H7 (cell line): ENCODE data around the gene MAP2K4. TPM values are rescaled to one million over a fixed set of nuclear protein-coding genes. Genes with fewer than 3 reads are reported as not detected.
A peak's percentile ranks its signal among the peaks of the same experiment; 100 is the strongest.

Experiments
- DNase-seq: peaks from one replicate; pipeline ENCODE4 v3.0.0; 2012
- H3K27me3 ChIP-seq: 2 replicates; pipeline ENCODE4 v1.6.0; 2011; ENCODE audit warnings: mild to moderate bottlenecking, low read length; ENCODE audit not compliant: control insufficient read depth, insufficient read depth
- H3K36me3 ChIP-seq: replicated peaks from 2 replicates; pipeline ENCODE4 v1.5.1; 2011; ENCODE audit warnings: low read length; ENCODE audit not compliant: control insufficient read depth, insufficient read depth
- H3K4me3 ChIP-seq: 2 replicates; pipeline ENCODE4 v1.5.1; 2011; ENCODE audit warnings: low read depth, mild to moderate bottlenecking, control low read depth, low read length, moderate library complexity; ENCODE audit not compliant: insufficient read depth
- total RNA-seq: library from RNA; depleted of rRNA; stranded (reverse); fragments of >200 nt; shearing (Covaris generic); gene quantifications from 2 replicates; pipeline ENCODE4 v1.2.3, GENCODE V29; 2014

The MAP2K4 gene
- total RNA-seq, 1 experiment from 2014 or later: 25.6 TPM

DNA sequence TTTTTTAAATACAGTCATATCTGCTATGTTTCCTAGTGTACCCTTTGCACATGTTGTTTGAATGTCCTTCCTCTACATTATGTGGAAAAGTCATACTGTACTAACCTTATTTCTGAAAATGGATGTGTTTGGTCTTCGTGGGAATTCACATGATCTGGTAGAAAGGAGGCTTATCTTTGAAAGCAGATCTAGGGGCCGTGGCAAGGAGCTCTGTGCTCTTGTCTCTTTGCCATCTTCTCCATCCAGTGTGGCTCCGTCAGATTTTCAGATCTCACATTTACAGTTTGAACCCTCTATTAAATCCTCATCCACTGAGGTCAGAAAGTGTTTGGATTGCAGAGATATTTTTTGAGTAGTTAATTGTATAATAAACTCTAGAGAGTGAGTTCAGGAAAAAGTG, 32.9 kb downstream of the MAP2K4 start:
- DNase-seq: no peak
- no peak overlapping the region for H3K4me3 ChIP-seq
- no peaks in the 10 kb centered on the region for H3K36me3 ChIP-seq
- no peaks in the 10 kb centered on the region for H3K27me3 ChIP-seq

DNA sequence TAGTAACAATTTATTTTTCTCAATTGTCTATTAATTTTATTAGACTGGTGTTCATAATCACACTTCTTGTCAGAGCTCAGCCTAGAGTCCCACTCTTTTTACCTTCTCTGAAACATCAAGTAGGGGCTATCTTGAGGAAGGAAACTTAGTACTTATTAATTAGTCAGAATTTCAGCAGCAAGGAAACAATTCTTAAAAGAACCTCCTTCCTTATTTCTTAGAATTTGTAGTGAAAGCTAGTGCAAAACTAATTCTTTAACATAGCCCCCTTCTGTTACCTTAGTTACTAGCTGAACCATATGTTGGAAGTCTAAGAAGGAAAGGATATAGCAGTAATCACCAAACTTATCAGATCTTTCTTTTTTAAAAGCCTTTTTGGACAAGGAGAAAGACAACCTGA, 35.2 kb downstream of the MAP2K4 start:
- no peaks in the 10 kb centered on the region for H3K27me3 ChIP-seq
- no peaks in the 10 kb centered on the region for H3K36me3 ChIP-seq
- H3K4me3 ChIP-seq: no peak overlapping the region
- no peak for DNase-seq

DNA sequence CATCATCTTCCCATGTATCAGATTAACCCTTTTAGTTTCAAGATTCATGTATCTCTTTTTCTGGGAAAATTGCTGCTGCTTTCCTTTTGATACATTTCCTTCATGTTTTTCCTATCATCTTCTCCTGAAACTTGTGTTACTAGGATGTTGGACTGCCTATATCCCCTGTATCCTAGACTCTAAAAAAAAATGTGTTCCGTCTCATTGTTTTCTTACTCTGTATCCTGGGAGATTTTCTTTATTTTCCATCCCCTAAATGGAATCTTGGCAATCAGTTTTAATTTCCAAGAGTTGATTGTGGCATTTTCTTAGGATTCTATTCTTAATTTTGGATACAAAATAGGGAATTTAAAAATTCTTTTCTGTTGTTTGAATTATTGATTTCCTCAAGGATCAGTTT, 36.8 kb downstream of the MAP2K4 start:
- no peak for DNase-seq
- Histone ChIP-seq H3K4me3 (no peak overlapping the region), H3K36me3 (no peaks in the 10 kb centered on the region), H3K27me3 (no peaks in the 10 kb centered on the region)

DNA sequence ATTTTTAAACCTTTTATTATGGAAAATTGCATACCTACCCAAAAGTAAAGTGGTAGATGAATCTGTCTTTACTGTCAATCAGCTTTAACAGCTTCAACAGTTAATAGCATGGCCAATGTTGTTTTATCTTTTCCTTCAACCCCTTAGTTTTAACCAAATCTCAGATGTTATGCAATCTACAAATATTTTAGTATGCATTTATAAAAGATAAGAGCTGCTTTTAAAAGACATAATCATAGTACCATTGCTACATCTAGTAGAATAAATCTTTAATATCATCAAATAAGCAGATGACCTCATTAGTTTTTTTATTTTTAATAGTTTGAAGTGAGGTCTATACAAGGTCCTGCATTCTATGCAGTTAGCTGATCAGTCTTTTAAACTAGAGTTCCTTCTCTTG, 37.9 kb downstream of the MAP2K4 start:
- DNase-seq: no peak
- Histone ChIP-seq H3K4me3 (no peak overlapping the region), H3K27me3 (no peaks in the 10 kb centered on the region)

DNA sequence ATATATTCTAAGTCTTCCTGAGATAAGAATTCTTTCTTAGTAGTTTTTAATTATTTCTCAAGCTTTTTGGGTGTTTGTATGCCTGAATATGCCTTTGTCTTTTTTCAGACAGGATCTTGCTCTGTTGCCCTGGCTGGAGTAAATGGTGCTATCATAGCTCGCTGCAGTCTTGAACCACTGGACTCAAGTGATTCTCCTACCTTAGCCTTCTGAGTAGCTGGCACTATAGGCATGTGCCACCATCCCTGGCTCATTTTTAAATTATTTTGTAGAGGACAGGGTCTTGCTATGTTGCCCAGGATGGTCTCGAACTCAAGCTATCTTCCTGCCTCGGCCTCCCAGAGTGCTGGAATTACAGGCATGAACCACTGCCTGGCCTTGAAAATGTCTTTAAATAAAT, 41.6 kb downstream of the MAP2K4 start:
- DNase-seq: no peak
- Histone ChIP-seq H3K27me3 (no peaks in the 10 kb centered on the region), H3K36me3 (no peaks in the 10 kb centered on the region), H3K4me3 (no peak overlapping the region)

More for the DNA sequence above, 37.9 kb downstream of the MAP2K4 start:
- no peaks in the 10 kb centered on the region for H3K36me3 ChIP-seq

DNA sequence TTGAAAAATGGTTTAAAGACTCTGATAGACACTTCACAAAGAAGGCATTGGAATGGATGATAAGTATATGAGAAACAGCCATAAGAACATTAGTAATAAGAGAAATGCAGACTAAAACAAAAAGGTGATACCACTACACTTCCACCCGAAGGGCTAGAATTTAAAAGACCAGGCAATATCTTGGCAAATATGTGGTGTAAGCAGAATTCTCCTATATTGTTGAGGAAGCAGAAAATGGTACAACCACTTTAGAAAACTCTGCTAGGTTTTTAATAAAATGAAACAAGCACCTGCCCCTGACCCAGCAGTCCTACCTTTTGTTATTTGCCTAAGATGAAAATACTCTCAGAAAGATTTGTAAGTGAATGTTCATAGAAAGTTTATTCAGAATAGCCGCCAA, 43.7 kb downstream of the MAP2K4 start:
- H3K4me3 ChIP-seq: no peak overlapping the region
- no peaks in the 10 kb centered on the region for H3K36me3 ChIP-seq
- DNase-seq: no peak
- no peaks in the 10 kb centered on the region for H3K27me3 ChIP-seq

DNA sequence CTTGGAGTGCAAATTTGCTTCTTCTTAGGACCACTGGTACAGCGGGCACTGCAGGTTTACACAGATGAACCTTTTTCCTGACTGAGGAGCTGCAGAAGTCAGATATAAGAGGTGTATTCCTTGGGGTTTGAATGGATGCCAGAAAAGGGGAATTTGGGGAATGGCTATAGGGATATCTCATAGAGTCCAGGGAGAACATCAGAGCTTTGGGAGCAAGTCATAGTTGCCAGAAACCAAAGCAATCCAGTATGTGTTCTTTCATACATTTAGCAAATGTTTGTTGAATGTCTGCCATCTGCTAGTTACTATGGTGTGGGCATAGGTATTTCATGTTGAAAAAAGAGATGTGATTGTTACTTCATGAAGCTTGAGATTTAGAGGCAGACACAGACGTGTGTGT, 46.8 kb downstream of the MAP2K4 start:
- no peak for DNase-seq
- Histone ChIP-seq H3K4me3 (no peak overlapping the region), H3K36me3 (no peaks in the 10 kb centered on the region), H3K27me3 (no peaks in the 10 kb centered on the region)

DNA sequence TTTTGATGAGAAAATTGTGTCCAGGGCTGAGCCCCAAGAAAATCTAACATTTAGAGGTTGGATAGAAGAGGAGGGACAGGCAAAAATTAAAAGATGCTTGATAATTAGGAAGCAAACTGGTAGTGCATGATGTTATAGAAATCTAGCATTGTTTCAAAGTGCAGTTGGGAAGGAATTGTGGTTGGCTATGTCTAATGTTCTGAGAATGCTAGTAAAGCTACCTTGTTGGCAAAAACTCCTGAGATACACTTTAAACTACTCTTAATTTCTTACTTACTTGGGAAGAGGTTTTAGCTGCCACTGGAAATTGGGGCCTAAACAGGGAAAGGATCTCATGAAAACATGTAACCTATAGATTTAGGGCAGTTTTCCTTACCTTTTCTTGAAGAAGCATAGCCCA, 48.3 kb downstream of the MAP2K4 start:
- DNase-seq: no peak
- H3K27me3 ChIP-seq: no peaks in the 10 kb centered on the region
- H3K4me3 ChIP-seq: no peak overlapping the region
- no peaks in the 10 kb centered on the region for H3K36me3 ChIP-seq

DNA sequence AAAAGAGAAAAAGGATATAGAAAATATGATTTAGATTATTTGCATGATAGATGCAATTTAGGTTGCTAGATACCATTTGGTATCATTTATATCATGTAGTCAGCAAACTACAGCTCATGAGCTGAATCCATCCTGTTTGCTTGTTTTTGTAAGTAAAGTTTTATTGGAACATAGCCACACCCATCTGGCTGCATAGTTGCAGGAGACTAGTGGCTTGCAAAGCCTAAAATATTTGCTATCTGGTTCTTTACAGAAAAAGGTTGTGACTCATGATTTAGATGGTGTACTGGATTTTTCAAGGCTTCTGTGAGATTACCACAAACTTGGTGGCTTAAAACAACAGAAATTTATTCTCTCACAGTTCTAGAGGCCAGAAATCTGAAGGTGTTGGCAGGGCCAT, 49.9 kb downstream of the MAP2K4 start:
- H3K36me3 ChIP-seq: no peaks in the 10 kb centered on the region
- no peaks in the 10 kb centered on the region for H3K27me3 ChIP-seq
- H3K4me3 ChIP-seq: no peak overlapping the region
- no peak for DNase-seq

DNA sequence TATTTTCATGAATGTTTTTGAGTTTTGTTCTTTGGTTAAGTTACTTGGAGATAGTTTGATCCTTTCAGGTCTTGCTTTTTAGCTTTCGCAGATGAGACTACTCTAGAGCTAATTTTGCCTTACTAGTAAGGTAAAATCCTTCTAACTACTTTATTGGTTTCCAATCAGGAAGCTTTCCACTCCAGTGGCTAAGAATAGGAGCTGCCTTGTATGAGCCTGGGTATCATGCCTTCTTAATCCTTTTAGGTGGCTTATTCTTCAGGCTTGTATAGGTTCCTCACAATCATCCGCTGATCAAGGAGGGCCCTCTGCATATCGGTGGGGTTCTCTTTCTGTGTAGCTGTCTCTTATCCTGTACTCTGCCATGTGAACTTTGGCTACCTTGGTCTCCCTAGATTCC, 53.7 kb downstream of the MAP2K4 start:
- no peak overlapping the region for H3K4me3 ChIP-seq
- DNase-seq: no peak
- no peaks in the 10 kb centered on the region for H3K27me3 ChIP-seq
- H3K36me3 ChIP-seq: no peaks in the 10 kb centered on the region

DNA sequence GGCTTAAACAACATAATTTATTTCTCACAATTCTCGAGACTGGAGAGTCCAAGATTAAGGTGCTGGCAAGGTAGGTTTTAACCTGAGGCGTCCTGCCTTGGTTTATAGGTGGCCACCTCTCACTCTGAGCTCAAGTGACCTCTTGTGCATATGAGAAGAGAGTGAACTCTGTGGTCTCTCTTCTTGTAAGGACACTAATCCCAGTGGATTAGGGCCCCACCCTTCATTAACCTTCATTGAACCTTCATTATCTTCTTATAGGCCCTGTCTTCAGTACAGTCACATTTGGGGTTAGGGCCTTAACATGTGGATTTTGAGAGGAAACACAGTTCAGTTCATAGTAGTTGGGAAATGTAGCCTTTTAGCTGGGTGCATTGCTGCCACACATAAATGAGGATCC, 57.1 kb downstream of the MAP2K4 start:
- H3K27me3 ChIP-seq: no peaks in the 10 kb centered on the region
- H3K4me3 ChIP-seq: no peak overlapping the region
- no peaks in the 10 kb centered on the region for H3K36me3 ChIP-seq
- no peak for DNase-seq

DNA sequence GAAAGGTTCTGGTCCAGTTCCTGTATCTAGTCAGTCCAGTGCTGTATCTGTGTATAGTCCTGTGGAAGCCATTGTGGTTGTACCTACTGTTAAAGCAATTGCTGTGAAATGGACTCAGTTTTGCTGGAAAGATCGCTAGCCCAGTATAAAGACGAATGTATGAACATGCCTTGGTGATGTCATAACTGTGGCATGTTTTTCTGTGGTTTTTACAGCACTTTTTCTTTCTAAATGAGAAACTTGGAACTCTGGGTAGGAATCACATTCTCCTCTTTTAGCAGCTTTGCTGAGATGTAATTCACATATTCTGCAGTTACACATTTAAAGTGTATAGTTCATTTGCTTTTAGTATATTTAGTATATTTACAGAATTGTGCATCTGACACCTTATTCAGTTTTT, 58.1 kb downstream of the MAP2K4 start:
- no peaks in the 10 kb centered on the region for H3K36me3 ChIP-seq
- DNase-seq: no peak
- H3K4me3 ChIP-seq: no peak overlapping the region
- H3K27me3 ChIP-seq: no peaks in the 10 kb centered on the region

DNA sequence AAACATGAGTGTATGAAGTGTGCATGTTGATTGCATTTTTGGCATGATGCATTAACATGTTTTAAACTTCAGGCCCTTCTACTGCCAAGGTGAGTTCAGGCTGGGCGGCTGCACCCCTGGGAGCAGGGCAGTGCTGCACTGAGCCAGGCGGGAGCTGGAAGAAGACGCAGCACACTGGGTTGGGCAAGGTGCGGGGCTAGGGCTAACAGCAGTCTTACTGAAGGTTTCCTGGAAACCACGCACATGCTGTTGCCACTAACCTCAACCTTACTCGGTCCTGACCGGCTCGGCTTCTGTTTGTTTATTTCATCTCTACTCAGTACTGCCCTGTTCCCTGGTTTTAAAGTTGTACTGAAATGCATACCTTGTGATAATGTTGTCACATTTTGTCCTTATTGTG, 61.0 kb downstream of the MAP2K4 start:
- Histone ChIP-seq H3K36me3 (no peaks in the 10 kb centered on the region), H3K4me3 (no peak overlapping the region), H3K27me3 (no peaks in the 10 kb centered on the region)
- no peak for DNase-seq

DNA sequence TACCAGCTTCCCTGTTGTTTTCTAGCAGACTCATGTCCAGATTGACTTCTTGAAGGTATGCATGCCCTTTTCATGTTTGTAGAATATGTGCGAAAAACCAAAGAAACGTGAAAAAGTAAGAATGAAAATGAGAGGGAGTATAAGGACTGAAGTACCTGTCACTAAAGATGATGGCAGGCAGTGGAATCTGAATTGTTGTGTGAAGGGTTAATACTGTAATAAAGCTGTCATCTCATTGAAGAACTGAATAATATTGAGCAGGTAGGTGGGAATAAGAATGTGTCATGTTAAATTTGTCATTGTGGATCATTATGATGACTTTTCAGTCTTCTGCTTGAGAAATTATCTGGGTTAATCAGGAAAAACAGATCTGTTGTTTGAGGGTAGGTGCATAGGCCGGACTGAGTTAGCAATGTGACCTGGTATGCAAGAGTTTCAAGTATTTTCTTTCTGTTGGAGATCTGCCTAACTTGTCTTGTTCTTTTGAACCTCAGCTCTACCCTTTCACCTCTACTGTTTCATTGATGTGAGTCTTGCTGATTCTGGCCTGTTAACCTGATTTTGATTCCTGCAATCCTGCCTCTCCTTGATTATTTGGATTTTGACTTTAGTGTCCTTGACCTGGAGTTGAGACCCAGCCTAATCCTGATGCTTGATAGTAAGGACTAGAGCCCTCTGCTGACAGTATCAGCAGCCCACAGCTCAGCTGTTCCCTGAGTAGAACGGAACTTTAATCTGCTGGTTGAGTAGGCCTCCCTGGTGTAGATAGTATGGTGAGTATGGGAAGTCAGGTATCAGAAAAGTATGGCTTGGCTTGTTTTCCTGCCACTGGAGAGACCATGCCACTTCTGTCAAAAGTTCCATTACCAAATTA, 64.6 kb downstream of the MAP2K4 start:
- Histone ChIP-seq H3K36me3 (no peaks in the 10 kb centered on the region), H3K27me3 (no peaks in the 10 kb centered on the region), H3K4me3 (no peak overlapping the region)
- DNase-seq: peak; percentile 16

DNA sequence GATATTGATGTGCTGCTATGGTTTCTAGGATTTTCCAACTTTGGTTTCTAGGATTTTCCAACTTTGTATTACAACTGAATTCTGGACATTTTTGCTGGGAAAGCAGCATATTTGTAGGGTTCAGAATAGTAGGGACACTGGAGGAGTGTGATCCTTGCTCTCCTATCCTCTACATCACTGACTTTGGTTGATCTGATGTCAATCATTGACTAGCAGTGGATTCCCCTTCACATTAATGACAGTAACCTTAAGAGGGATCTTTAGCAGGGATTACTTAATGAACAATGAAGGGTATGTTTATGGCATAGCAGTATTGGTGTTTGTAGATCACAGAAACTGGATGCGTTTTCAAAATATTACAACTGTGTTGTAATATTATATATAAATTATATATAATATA, 67.4 kb downstream of the MAP2K4 start:
- Histone ChIP-seq H3K27me3 (no peaks in the 10 kb centered on the region), H3K36me3 (no peaks in the 10 kb centered on the region), H3K4me3 (no peak overlapping the region)
- no peak for DNase-seq
